Esophagus muscularis mucosa (tissue), 3 donors: ENCODE data around the gene CHMP1A.

Source experiments
- CTCF ChIP-seq, 3 experiments: fragments of 200-600 bp in 2 of 3; fragments of 450-650 bp in 1 of 3; sonication (generic) in 2 of 3; IDR thresholded peaks; one replicate each; pipeline ENCODE4 v1.5.1; 2017 to 2019; ENCODE audit warnings: antibody characterized with exemption in 3 of 3, mild to moderate bottlenecking in 2 of 3, moderate library complexity in 1 of 3
- POLR2A ChIP-seq: fragments of 450-650 bp; IDR thresholded peaks from one replicate; pipeline ENCODE4 v1.6.1; 2017; ENCODE audit warnings: antibody characterized with exemption, moderate library complexity, mild to moderate bottlenecking, low read depth

GRCh38 chr16:89598199-89598598 is 59.3 kb downstream of the CHMP1A start:
- TF ChIP-seq POLR2A, result no peak
- TF ChIP-seq CTCF (IDR thresholded peaks at IDR 0.05), result no peak
